H1 (cell line): ENCODE results near the gene RIC8A. TPM values are rescaled to one million over a fixed set of nuclear protein-coding genes. Genes with fewer than 3 reads are reported as not detected.
"Not testable (repeated sequence)": the region's sequence is repeated elsewhere in the genome, so short reads cannot be mapped to it uniquely, and the experiment has no call there.

Source experiments
- CTCF ChIA-PET: fragments of 300-600 bp; sonication (Branson Sonifier 250); formaldehyde crosslinking; loops from one replicate; lab custom pipeline; 2021; ENCODE audit not compliant: partially characterized antibody; lab: Charles Lee
- POLR2A ChIA-PET: fragments of 300-600 bp; sonication (Branson Sonifier 250); formaldehyde crosslinking; loops from one replicate; lab custom pipeline; 2021; ENCODE audit warnings: inconsistent platforms; ENCODE audit not compliant: partially characterized antibody; lab: Charles Lee
- DNase-seq, 2 experiments: peaks; one replicate each; pipeline versions ENCODE4 v3.0.0 to v3.0.0-alpha.2; 2010 to 2022; ENCODE audit warnings: low spot score in 2 of 2, low read depth in 1 of 2, mixed read lengths in 1 of 2
- FAIRE-seq: peaks from 2 replicates; lab custom pipeline; 2011; peaks lifted over from hg19 to GRCh38; lab: Jason Lieb, UNC
- H2AFZ ChIP-seq: 2 replicates; pipeline ENCODE4 v1.8.1; 2012; ENCODE audit warnings: low read length, inconsistent platforms
- H2AK5ac ChIP-seq: 2 replicates; pipeline ENCODE4 v1.6.1; 2013; ENCODE audit warnings: low read depth, low read length
- H2BK120ac ChIP-seq: replicated peaks from 2 replicates; pipeline ENCODE3; 2013; ENCODE audit warnings: low read depth, low read length, inconsistent platforms
- H2BK12ac ChIP-seq: 2 replicates; pipeline ENCODE4 v1.6.1; 2013; ENCODE audit warnings: low read depth, low read length
- H2BK15ac ChIP-seq: 2 replicates; pipeline ENCODE4 v1.6.1; 2013; ENCODE audit warnings: low read length
- H2BK20ac ChIP-seq: 2 replicates; pipeline ENCODE4 v1.6.1; 2013; ENCODE audit warnings: low read length
- H2BK5ac ChIP-seq: 2 replicates; pipeline ENCODE4 v1.6.1; 2013; ENCODE audit warnings: low read depth, low read length
- H3K14ac ChIP-seq: 2 replicates; pipeline ENCODE4 v1.6.1; 2013; ENCODE audit warnings: inconsistent platforms; ENCODE audit not compliant: insufficient read length
- H3K18ac ChIP-seq: 2 replicates; pipeline ENCODE4 v1.6.1; 2013; ENCODE audit warnings: low read length; ENCODE audit errors: extremely low read depth
- H3K23ac ChIP-seq: 2 replicates; pipeline ENCODE4 v1.6.1; 2013; ENCODE audit warnings: inconsistent platforms; ENCODE audit not compliant: insufficient read length
- H3K23me2 ChIP-seq: 2 replicates; pipeline ENCODE4 v1.6.1; 2013; ENCODE audit warnings: low read depth, low read length
- H3K27ac ChIP-seq: 2 replicates; pipeline ENCODE4 v1.6.1; 2011; ENCODE audit warnings: low read depth, low read length, inconsistent platforms
- H3K27me3 ChIP-seq, 4 experiments: replicated peaks in 1 of 4; 1 replicate in 1 of 4; 2 replicates in 3 of 4; pipeline versions ENCODE4 v1.6.1 to v1.8.1; 2011 to 2013; ENCODE audit warnings: low read length in 3 of 4, mild to moderate bottlenecking in 3 of 4, inconsistent platforms in 2 of 4, mixed read lengths in 2 of 4, moderate library complexity in 1 of 4; ENCODE audit not compliant: control insufficient read depth in 3 of 4, insufficient read depth in 3 of 4; ENCODE audit errors: extremely low read depth in 1 of 4
- H3K36me3 ChIP-seq, 4 experiments: 2 replicates each; pipeline versions ENCODE4 v1.6.1 to v1.8.1; 2011 to 2013; ENCODE audit warnings: mild to moderate bottlenecking in 4 of 4, low read length in 3 of 4, moderate library complexity in 2 of 4, control low read depth in 1 of 4, inconsistent platforms in 1 of 4; ENCODE audit not compliant: insufficient read depth in 4 of 4, control insufficient read depth in 2 of 4
- H3K4ac ChIP-seq: replicated peaks from 2 replicates; pipeline ENCODE3; 2013; ENCODE audit warnings: low read length, low read depth, mixed read lengths, inconsistent platforms; ENCODE audit not compliant: insufficient read length
- H3K4me1 ChIP-seq, 4 experiments: replicated peaks in 1 of 4; 1 replicate in 1 of 4; 2 replicates in 3 of 4; pipeline versions ENCODE4 v1.6.1 to v1.8.1; 2011 to 2013; ENCODE audit warnings: low read length in 3 of 4, inconsistent platforms in 2 of 4, mixed read lengths in 1 of 4; ENCODE audit not compliant: insufficient read depth in 4 of 4, control insufficient read depth in 3 of 4
- H3K4me2 ChIP-seq, 2 experiments: 2 replicates each; pipeline versions ENCODE4 v1.6.1 to v1.8.1; 2011 to 2013; ENCODE audit warnings: low read depth in 2 of 2, low read length in 2 of 2, control low read depth in 1 of 2, inconsistent platforms in 1 of 2, mild to moderate bottlenecking in 1 of 2; ENCODE audit not compliant: insufficient read depth in 1 of 2
- H3K4me3 ChIP-seq, 4 experiments: fragments of 200-600, 300-600 bp in 1 of 4; sonication (generic), shearing (Covaris generic), sonication (Bioruptor Twin) in 1 of 4; 2 replicates each; pipeline versions ENCODE4 v1.5.1 to v1.8.1; 2011 to 2016; ENCODE audit warnings: low read length in 4 of 4, low read depth in 3 of 4, control low read depth in 2 of 4, inconsistent platforms in 2 of 4, mild to moderate bottlenecking in 2 of 4, mixed read lengths in 1 of 4, moderate library complexity in 1 of 4; ENCODE audit not compliant: insufficient read depth in 2 of 4; ENCODE audit errors: extremely low read depth in 1 of 4
- H3K56ac ChIP-seq: replicated peaks from 2 replicates; pipeline ENCODE3; 2013; ENCODE audit warnings: low read depth, mild to moderate bottlenecking, mixed read lengths, low read length, inconsistent platforms; ENCODE audit not compliant: insufficient read length
- H3K79me1 ChIP-seq: 2 replicates; pipeline ENCODE4 v1.6.1; 2013; ENCODE audit warnings: low read depth, low read length, control low read depth
- H3K79me2 ChIP-seq, 2 experiments: 2 replicates each; pipeline versions ENCODE4 v1.6.1 to v1.8.1; 2012 to 2013; ENCODE audit warnings: low read length in 2 of 2, mild to moderate bottlenecking in 2 of 2, inconsistent platforms in 1 of 2; ENCODE audit not compliant: insufficient read depth in 2 of 2, control insufficient read depth in 1 of 2
- H3K9ac ChIP-seq, 4 experiments: replicated peaks in 1 of 4; 1 replicate in 1 of 4; 2 replicates in 3 of 4; pipeline versions ENCODE4 v1.6.1 to v1.8.1; 2011 to 2013; ENCODE audit warnings: low read depth in 3 of 4, low read length in 3 of 4, control low read depth in 2 of 4, mild to moderate bottlenecking in 2 of 4, moderate library complexity in 2 of 4, inconsistent platforms in 1 of 4; ENCODE audit errors: extremely low read depth in 1 of 4
- H3K9me3 ChIP-seq, 2 experiments: 2 replicates each; pipeline versions ENCODE4 v1.6.1 to v1.8.1; 2012 to 2013; ENCODE audit warnings: mild to moderate bottlenecking in 2 of 2, moderate library complexity in 2 of 2, control low read depth in 1 of 2, inconsistent platforms in 1 of 2, low read depth in 1 of 2, low read length in 1 of 2, mixed read lengths in 1 of 2; ENCODE audit not compliant: insufficient read depth in 2 of 2
- H4K20me1 ChIP-seq, 2 experiments: replicated peaks in 1 of 2; 2 replicates each; pipeline versions ENCODE3 to v1.8.1; 2011 to 2013; ENCODE audit warnings: inconsistent platforms in 2 of 2, low read length in 2 of 2, mild to moderate bottlenecking in 1 of 2; ENCODE audit not compliant: insufficient read depth in 2 of 2, control insufficient read depth in 1 of 2
- H4K5ac ChIP-seq: 2 replicates; pipeline ENCODE4 v1.6.1; 2013; ENCODE audit warnings: low read length, low read depth, mixed read lengths, inconsistent platforms; ENCODE audit not compliant: insufficient read length
- H4K8ac ChIP-seq: 2 replicates; pipeline ENCODE4 v1.8.0; 2013; ENCODE audit warnings: mild to moderate bottlenecking, moderate library complexity, low read length, inconsistent platforms; ENCODE audit not compliant: insufficient read depth; ENCODE audit errors: extremely low read depth
- H4K91ac ChIP-seq: replicated peaks from 2 replicates; pipeline ENCODE3; 2013; ENCODE audit warnings: low read length, mixed read lengths, inconsistent platforms; ENCODE audit not compliant: insufficient read length
- WGBS, 2 experiments: shearing (Covaris generic) in 1 of 2; methylation state at CpG; one replicate each; pipeline versions ENCODE4 v1.1.6 to v1.1.7; 2013 to 2015; ENCODE audit warnings: low lambda C conversion rate in 2 of 2, mixed read lengths in 2 of 2, inconsistent platforms in 1 of 2, low coverage in 1 of 2, missing lambda C conversion rate in 1 of 2; ENCODE audit not compliant: insufficient replicate concordance in 2 of 2, insufficient coverage in 1 of 2, insufficient read length in 1 of 2; ENCODE audit errors: extremely low coverage in 1 of 2, missing lambda C conversion rate in 1 of 2; 5-methylcytosine and 5-hydroxymethylcytosine counted together
- polyA plus RNA-seq, 7 experiments: library from polyadenylated mRNA; depleted of rRNA in 3 of 7; stranded (reverse) in 5 of 7; unstranded in 2 of 7; fragments of >200 nt in 5 of 7; fragments of 200-250 nt in 2 of 7; gene quantifications; 1 replicate in 5 of 7; 2 replicates in 1 of 7; 4 replicates in 1 of 7; pipeline versions ENCODE4 v1.2.1 to v1.2.3, GENCODE V29; 2011 to 2013; ENCODE audit warnings: missing spikeins in 2 of 7, mixed read lengths in 2 of 7
- total RNA-seq: library from RNA; stranded (reverse); fragmentation: NEBNext Ultra II Directional; extraction: Animal tissue kit (Norgen Biotek cat#: 25700); gene quantifications from 2 replicates; pipeline ENCODE4 v1.2.1, GENCODE V29; 2021

The RIC8A gene
- total and polyA plus RNA-seq, 2 of the 8 experiments (the other 6 are each of a cell fraction or from before 2014, with no cell fraction given) = 67.0 to 105 TPM

DNA sequence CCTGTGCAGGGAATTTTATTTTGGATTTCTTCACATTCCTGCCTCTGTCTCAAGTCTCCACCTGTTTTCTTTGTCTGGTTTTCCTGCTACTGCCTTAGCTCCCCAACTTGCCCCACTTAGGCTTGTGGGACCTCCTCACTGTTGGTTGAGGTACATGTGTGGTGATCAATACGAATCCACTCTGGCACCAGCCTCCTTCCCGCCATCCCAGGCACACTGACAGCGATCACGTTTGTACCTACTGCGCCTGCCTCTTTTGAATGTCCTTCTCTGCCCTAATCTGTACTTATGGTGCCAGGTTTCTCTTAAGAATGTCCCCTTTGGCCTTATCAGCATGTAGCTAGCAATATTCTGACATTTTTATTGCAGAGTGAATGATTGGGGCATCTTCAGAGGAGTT lies 17.0 kb upstream of the RIC8A start:
- H2BK5ac ChIP-seq, H4K91ac ChIP-seq, H3K56ac ChIP-seq, DNase-seq, H3K23ac ChIP-seq, H2BK12ac ChIP-seq, H4K5ac ChIP-seq, H3K4me1 ChIP-seq, H2AFZ ChIP-seq, H4K8ac ChIP-seq, H3K27me3 ChIP-seq, H3K23me2 ChIP-seq, H3K4me3 ChIP-seq, H3K36me3 ChIP-seq, POLR2A ChIA-PET, FAIRE-seq, H2BK15ac ChIP-seq, H3K18ac ChIP-seq, H3K9ac ChIP-seq, H3K79me2 ChIP-seq, H3K14ac ChIP-seq, H2BK20ac ChIP-seq, H3K4ac ChIP-seq, H2AK5ac ChIP-seq, H2BK120ac ChIP-seq, H3K79me1 ChIP-seq, H3K27ac ChIP-seq, CTCF ChIA-PET, H3K4me2 ChIP-seq, H4K20me1 ChIP-seq: not testable (repeated sequence)
- peaks cover 9 to 15% of the 10 kb centered on the region in 2 experiments for H3K9me3 ChIP-seq
- 88% methylated on average over 5 of the region's 5 CpGs; no CpG with 5 or more reads in 1 of the 2 experiments for WGBS, 2 experiments
